GM18519 (cell line): ENCODE data around the gene SLC16A1.
"Not testable (repeated sequence)": the region's sequence is repeated elsewhere in the genome, so short reads cannot be mapped to it uniquely, and the experiment has no call there.

Experiments
- ATAC-seq: cut with Tn5 transposase; IDR thresholded peaks from one replicate; pipeline ENCODE4 v1.9.1; 2021; ENCODE audit warnings: mild to moderate bottlenecking, moderate library complexity; ENCODE audit not compliant: unreplicated experiment, low FRiP score

The SLC16A1 gene

GRCh38 chr1:112955773-112956543, at the start of gene SLC16A1:
SLC16A1 (minus strand) TSS chr1:112956196; CDS start chr1:112929308, 26,888 bp downstream.
- peak; percentile 54 for ATAC-seq

GRCh38 chr1:113003751-113004690, 48.0 kb upstream of the SLC16A1 start:
- ATAC-seq, result no peak

- no peak for ATAC-seq
Observed at GRCh38 chr1:113002297-113002696, 46.3 kb upstream of the SLC16A1 start.

- no peak for ATAC-seq
Observed at GRCh38 chr1:112998592-112999235, 42.7 kb upstream of the SLC16A1 start.

GRCh38 chr1:112997781-112998180, 41.8 kb upstream of the SLC16A1 start:
- ATAC-seq, result no peak

- ATAC-seq, result no peak
Observed at GRCh38 chr1:112995890-112996289, 39.9 kb upstream of the SLC16A1 start.

GRCh38 chr1:112995021-112995420, 39.0 kb upstream of the SLC16A1 start:
- not testable (repeated sequence) for ATAC-seq

GRCh38 chr1:112992780-112993179, 36.8 kb upstream of the SLC16A1 start:
- no peak for ATAC-seq

- no peak for ATAC-seq
Observed at GRCh38 chr1:112991402-112992120, 35.6 kb upstream of the SLC16A1 start.

- no peak for ATAC-seq
Observed at GRCh38 chr1:112990271-112990670, 34.3 kb upstream of the SLC16A1 start.

- no peak for ATAC-seq
Observed at GRCh38 chr1:112988367-112988766, 32.4 kb upstream of the SLC16A1 start.

GRCh38 chr1:112985123-112985522, 29.1 kb upstream of the SLC16A1 start:
- no peak for ATAC-seq

GRCh38 chr1:112983537-112984131, 27.6 kb upstream of the SLC16A1 start:
- no peak for ATAC-seq

GRCh38 chr1:112982853-112983536, 27.0 kb upstream of the SLC16A1 start:
- ATAC-seq, result no peak

GRCh38 chr1:112982328-112982727, 26.3 kb upstream of the SLC16A1 start:
- ATAC-seq, result no peak

- ATAC-seq, result not testable (repeated sequence)
Observed at GRCh38 chr1:112981834-112982233, 25.8 kb upstream of the SLC16A1 start.

GRCh38 chr1:112981426-112981825, 25.4 kb upstream of the SLC16A1 start:
- no peak for ATAC-seq

- ATAC-seq, result no peak
Observed at GRCh38 chr1:112975336-112975735, 19.3 kb upstream of the SLC16A1 start.

- ATAC-seq, result no peak
Observed at GRCh38 chr1:112974646-112975045, 18.6 kb upstream of the SLC16A1 start.
